ENCODE data around the gene SIAE.

Gene SIAE

DNA sequence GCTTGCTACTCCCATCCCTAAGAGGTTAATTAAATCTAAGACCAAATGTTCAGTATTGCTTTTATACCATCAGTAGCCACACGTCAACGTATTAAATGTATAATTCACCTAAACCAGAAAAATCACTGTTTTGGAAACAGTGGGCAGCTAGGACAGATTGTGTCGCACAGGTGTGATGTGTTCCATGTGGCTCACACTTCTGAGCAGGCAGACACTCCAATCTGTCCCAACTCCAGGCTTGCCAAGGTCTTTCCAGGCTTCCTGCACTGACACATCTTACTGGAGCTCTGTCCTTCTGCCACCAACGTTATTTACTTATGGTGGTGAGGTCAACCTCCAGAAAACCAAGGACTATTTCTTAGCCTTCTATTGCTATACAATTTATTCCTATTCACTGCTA, 11.4 kb downstream of the SIAE start:
- DNase-seq = no peak

DNA sequence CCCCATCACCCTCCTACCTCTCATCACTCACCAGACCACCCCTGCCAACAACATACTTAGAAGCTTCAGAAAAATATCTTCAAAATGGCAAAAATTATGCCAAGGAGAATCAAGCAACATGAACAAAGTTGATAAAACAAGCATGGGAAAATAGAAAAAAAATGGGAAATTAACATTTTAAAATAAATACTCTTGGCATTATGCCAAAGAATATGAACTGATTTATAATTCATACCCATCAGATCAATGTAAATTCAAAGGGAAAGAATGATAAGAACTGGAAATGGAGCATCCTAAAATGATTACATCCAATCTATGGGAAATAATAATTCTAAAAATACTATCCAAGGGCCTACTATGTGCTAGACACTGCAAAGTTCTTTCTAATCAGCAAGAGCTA, 12.0 kb downstream of the SIAE start:
- no peak for DNase-seq

DNA sequence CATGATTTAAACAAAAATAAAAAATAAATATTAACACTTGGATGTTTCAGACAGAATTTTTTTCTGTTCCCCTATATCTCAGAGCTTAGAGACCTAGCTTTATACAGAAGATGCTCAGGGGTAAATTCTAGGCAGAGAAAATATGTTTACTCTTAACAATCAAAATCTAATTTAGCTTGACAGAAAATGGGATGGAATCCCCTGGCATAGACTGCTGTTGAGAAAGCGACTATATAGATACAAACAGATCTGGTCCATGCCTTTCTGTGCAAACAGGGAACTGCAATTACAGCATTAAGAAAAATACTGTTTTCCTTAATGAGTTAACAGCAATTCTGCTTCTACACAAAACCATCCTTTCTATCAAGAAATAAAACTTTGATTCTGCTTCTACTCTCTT, 14.6 kb downstream of the SIAE start:
- no peak for DNase-seq

DNA sequence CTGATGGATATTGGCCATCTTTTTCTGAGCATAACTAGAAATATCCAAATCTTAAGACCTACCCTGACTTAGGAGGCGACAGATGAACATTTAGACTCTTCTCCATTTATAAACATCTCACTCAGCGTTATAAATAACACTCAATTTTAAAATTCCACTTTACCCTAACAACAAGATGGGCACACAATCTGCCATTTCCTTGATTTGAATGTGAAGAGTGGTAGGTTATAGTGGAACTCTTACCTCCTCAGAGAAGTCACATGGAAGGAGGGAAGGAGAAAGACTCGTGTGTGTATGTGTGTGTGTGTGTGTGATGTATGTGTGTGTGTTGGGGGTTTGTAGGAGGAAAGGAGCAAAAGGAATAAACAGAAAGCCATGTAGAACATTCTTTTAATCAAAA, 15.0 kb downstream of the SIAE start:
- no peak for DNase-seq

DNA sequence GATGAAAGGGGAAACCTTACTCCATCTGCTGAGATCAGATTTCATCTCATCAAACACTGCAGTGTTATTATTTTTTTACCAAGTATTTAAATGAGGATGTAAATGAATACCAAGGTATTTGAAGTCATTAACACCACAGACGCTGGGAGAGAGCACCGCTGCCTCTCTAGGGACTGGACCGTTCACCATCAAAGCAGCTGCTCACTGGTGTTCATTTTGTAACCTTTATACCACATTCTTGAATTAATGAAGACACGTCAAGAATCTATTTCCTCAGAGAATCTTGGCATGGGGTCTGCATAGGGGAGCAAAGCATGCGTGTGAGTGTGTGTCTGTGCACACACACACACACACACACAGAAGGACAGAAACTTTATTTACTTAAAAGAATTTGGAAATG, 15.6 kb downstream of the SIAE start:
- peak; percentile 34 for DNase-seq

DNA sequence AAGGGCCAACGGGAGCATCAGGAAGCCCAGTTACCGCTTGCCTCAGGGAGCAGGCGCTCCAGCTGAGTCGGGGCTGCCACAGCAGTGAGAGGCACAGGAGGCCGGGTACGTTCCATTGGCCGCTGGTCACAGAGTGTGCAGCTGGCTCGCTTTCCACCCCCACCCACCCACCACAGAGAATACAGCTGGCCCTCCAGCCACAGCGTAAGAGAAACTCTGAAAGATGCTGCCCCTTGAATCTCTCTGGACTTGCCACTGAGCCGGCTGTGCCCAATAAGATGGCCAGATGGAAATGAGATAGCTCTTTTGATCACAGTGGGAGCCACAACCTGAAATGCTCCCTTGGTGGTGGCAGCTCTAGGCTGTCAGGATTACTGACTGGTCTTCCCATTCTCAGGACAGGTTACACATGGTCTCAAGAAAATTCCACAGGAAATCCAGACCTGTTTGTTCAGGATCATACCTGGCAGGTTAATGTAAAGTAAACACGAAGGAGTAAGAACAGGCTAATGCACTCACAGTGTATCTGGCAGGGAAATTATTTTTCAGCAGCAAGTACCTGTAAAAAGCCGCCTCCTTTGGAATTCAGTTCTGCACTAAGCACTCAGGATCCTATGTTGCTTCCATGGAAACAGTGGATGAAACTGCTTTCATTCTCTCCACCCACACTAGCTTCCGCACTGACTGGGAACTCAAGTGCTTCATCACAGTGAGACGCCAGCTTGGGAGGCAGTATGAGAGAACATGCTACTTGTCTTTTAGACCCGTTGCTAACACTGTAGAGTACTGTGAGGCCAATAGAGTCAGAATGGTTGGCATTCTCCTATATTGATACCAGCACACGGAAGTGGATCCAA, 16.5 kb downstream of the SIAE start:
- DNase-seq = peak; percentile 6

DNA sequence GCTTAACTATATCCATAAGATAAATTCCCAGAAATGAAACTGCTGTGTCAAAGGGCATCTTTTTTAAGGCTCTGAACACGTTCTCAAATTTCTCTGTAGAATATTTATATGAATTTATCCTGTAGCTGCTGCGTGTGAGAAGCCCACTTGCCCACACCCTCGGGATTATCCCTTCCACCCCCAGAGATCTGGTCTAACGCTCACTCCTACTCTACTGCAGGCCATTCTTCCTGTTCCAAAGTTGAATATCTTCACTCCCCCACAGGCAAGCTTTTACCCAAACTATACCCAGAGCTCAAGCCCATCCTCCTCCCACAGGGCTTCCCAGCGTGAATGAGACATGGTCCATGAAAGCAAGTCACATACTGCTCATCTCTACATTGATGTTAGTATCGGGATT, 24.9 kb downstream of the SIAE start:
- no peak for DNase-seq

DNA sequence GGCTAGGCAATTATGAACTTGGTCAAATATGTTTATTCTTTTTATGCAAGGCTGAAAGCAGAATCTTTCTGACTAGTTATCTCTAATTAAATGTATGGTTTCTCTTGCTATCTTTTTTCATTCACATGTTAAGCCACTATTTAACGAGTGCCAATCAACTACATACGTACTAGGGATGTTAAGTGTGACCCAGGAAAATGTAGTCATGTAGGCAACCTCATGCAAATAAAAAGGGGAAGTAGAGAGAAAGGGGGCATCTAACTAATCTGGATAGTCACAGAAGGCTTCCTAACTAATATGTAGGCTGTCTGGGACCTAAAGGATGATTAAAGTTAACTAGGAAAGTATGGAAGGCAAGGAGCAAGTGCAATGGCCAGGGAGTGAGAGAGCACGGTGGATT, 27.4 kb downstream of the SIAE start:
- no peak for DNase-seq

DNA sequence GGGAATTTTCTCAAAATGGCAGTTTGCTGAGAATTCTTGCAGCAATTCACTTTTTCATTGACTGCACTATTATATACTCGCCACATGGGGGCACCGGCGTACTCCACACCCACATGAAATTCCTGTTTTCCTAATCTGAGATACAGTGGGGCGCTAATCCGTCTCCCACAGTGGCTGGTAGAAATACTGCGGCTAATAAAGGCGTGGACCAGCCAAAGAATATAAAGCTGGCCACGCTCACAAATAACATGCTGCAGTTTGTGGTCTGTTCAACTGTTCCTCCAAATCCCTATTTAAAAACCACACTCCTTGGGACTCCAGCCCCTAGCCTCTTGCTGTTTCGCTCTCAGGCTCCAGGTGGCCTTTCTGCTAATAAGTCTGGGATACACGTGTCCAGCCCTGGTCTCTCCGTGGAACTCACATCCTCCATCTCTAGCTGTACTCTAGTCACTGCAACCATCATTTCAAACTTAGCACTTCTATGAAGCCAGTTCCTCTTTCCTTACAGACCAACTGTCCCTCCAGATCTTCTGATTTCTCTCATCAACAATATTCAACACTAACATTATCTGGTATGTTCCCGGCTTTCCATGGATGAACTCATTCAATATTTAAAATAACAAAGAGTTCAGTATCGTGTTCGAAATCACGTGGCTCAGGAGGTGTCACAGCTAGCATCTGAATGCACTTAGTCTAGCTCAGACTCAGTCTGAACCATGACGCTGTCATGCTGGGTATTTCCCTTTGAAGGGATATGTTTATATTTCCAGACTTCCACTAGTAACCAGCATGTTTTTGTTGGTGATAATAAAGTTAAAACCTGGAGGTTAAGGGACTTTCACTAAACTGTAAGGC, 28.9 kb downstream of the SIAE start:
- DNase-seq = peak; percentile 14

DNA sequence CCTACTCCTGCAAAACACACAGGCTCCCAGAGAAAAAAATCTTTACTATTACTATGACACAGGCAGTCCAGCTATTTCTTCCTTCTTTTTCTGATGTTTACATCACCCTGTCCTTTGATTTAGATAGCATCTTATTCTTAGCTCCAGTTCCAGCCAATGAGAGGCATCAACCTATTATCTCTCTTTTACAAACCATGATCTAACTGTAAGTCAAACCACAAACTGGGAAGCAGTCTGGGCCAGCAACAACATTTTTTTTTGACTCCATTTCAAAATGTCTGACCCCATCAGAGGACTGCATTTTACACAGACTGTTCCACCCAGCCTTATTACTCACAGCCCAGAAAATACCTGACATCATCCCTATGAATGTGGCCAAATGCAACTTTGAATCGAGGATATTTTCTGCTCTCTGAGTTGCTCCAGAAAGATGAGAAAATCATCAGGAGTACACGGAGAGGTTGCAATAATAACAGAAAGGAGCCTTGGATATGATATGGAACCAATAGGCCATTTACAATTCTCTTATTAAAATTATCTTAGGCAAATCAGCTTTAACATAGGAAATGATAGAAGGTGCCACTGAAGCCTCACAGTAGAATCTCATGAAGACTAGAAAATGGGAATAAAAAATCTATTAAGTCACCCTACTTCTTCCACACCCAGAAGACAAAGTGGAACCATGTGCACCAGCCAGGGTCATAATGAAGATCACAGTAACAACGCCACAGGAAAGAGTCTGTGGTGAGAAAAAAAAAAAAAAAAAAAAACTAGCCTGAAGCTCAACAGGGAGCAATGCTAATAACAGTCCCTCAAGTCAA, 29.7 kb downstream of the SIAE start:
- DNase-seq = no peak

DNA sequence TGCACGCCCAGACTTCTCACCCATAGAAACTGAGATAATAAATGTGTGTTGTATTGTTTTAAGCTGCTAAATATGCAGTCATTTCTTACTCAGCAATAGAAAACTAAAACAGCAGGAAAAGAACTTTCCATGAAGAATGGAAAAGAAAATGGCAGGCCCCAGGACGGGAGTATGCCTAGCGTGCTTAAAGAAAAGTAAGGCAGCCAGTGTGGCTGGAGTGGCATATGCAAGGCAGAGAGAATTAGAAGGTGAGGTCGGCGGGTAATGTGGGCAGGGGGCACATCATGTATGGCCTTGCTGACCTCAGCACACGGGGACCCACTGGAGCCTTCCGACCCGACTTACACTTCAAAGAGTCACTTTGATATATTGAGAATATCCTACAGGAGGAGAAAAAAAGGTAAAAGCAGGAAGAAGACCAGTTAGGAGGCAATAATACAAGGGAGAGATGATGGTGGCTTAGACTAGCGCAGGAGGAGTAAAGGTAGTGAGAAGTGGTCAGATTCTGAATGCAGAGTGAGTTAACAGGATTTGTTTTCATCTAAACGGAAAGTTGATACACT, 30.4 kb downstream of the SIAE start:
- DNase-seq = no peak

DNA sequence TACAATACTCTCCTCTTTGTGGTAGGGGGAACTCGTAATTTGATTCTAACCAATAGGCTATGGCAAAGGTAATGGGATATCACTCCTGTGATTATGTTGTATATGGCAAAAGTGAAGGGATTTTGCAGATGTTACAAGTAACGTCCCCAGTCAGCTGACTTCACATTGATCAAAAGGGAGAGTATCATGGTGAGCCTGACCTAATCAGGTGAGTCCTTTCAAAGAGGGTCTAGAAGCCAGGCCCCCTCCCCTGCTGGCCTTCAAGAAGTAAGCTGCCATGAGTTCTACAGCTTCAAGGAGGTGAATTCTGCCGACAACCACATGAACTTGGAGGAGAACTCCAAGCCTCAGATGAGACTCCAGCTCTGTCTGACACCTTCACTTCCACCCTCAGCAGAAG, 30.9 kb downstream of the SIAE start:
- no peak for DNase-seq

DNA sequence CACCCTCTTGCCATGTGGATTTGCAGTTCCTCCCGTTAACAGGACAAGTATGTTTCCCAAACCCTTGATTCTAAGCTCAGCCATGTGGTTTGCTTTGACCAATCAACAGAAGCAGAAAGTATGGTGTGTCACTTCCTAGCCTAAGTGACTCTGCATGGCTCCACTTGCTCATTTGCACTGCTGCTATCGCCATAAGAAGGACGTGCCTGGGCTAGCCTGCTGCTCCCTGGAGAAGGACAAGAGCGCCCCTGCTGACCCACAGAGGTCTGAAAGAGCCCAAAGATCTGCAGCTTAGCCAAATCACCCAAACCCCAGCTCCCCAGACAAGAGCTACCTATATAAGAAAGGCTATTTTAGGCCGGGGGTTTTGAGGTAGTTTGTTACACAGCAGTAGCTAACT, 32.9 kb downstream of the SIAE start:
- DNase-seq = no peak

DNA sequence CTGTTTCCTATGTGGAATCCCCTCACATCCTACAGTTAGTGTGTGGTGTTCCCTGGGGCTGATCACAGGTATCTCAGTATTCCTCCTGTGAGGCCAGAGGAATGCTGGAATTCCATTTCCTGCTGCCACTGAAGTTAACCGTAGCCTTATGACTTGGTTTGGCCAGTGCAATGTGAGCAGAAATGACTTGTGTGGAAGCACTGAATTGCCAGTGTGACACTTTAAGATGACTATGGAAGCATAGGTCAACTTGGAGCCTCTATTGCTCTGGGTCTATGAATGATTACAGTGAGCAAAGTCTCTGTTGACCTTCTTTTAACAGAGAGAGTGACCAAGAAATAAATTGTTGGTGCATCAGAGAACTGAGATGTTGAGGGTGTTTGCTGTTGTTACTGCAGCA, 34.4 kb downstream of the SIAE start:
- DNase-seq = no peak

DNA sequence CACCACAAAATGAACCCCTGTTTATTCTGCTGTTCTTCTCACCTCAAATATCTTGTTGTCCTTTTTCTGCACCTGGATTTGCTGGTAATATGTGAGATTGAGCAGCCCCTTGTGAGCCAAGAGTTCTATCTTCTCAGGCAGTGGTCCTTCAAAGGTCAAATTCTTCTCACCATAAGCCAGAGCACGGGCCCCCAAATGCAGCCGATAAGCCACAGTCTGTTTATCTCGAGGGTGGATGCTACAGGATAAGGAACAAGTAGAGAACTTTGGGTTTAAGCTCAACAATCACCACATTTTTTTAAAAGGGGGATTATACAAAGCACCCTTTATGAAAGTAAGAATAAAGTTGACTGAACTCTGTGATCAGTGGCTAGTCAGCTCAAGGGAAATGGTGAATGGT, 35.0 kb downstream of the SIAE start:
- DNase-seq = no peak

DNA sequence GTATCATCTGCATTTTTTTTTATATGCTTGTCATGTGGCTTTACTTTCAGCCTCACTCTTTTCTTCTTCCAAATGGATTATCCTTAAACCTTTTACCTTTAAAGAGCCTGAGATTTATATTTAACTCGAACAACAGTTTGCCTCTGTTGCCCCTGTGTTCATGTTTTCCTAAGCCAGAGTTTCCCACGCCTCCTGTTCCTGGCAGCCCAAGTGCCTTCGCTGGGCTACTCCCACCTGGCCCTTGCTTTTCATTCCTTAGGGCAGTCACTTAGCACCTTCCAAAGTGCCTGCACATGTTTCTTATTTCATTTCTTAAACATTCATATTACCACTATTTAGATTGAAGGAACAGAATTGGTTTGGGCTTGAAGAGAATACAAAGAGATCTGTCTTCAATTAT, 37.6 kb downstream of the SIAE start:
- DNase-seq = no peak

DNA sequence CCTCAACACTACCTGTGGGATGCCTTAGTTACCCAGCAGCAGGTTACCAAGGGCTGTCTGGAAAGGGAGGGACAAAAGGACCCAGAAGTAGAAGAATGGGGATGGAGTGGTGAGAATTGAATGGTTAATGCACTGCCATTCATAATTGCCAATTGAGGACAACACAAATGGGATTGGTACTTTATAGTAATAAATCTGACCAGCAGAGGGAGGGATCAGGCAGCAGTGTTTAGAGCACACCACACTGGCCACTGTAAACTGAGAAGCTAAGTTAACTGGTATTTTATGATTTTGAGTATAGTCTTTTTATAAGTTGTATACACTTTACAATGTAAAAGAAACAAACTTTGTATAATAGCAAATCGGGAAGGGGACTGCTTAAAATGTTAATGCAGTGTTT, 40.2 kb downstream of the SIAE start:
- no peak for DNase-seq

DNA sequence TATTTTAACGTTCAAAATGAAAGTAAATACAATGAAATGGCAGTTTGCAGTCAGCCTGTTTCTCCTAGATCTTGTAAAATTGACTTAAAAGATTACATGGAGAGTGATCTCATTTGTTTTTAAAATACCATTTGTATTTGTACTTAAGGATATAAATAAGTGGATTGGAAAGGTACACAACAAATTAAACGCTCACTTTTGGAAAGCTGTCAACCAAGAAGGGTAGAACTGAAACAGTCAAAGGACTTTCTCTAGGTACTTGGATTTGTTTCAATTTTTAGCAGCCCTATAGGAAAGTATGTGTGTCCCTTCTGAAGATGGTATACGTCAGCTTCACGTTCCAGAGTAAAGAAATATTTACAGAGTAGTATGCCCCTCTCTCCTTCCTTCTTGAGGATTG, 43.6 kb downstream of the SIAE start:
- DNase-seq = no peak

DNA sequence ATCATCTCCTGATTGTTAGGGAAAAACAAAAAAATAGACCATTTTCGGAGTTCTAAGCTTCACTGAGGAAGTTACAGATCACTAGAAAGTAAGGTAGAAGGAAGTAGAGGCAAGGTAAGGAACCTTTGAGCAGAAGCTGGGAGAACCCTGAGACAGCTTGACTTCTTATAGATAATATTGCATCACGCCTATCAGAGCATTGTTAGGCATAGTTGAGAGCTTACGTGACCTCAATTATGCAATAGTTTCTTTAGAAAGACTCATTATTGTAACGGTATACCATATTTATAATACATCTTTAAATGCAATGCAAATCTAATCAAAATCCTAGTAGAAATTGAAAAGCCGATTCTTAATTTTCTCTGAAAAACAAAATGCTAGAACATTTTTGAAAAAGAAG, 46.0 kb downstream of the SIAE start:
- DNase-seq = no peak

DNA sequence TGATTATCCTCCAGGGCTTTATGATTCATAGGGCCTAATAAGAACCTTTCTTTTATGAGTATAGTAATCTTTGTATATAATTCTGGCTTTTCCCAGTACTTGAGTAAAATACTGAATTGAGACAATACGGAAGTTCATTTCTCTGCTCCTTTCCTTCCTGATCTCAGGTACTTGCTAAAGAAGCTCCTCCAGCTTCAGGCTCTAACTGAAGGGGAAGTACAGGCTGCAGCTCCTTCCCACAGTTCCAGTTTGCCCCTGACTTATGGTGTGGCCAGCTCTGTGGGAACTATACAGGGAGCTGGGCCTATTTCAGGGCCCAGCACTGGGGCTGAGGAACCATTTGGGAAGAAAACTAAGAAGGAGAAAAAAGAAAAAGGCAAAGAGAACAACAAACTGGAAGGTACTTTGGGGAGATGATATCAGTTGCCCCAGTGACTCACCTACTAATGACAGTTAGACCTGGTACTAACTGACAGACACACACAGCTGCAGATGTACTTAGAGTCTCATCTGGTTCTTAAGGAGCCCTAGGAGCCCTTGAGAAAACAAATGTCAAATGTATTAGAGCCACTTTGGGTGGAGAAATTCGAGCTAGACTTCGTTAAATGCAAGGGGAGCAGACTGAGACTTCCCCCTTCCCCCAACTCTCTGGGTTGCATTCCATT, 47.9 kb downstream of the SIAE start:
- no peak for DNase-seq

DNA sequence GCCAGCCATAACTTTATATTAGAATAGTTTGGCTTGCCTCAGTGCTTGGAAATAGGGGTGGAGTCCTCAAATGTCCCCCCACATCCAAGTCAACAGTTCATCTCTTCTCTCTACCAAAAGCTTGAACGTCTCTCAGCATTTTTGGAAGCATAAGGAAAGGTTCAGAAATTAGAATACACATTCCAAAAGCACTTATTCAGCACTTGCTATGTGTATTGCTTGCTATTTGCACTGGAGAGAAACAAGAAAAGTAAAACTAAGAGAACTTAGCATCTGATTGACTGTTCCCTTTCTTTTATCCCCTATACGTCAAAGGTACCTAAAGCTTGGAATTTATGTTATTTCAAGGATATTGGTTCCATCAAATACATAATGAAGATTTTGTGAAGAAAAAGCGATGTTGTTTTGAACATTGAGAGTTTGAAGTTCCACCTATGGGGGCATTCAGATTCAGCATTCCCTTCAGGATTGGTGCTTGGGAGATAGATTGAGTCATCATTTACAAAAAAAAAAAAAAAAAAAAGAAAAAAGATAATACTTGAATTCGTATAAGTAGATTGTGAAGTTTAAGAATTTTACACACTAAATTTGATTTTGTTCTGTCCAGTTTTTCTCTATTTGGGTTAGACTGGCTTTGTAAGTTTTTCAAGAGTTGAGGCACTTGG, 49.5 kb downstream of the SIAE start:
- no peak for DNase-seq

Data from NCI-H1436 (cell line).